ENCODE data around the gene RTN3. TPM values are rescaled to one million over a fixed set of nuclear protein-coding genes. Genes with fewer than 3 reads are reported as not detected.
"Not testable (repeated sequence)": the region's sequence is repeated elsewhere in the genome, so short reads cannot be mapped to it uniquely, and the experiment has no call there.

RTN3 gene, protein sequence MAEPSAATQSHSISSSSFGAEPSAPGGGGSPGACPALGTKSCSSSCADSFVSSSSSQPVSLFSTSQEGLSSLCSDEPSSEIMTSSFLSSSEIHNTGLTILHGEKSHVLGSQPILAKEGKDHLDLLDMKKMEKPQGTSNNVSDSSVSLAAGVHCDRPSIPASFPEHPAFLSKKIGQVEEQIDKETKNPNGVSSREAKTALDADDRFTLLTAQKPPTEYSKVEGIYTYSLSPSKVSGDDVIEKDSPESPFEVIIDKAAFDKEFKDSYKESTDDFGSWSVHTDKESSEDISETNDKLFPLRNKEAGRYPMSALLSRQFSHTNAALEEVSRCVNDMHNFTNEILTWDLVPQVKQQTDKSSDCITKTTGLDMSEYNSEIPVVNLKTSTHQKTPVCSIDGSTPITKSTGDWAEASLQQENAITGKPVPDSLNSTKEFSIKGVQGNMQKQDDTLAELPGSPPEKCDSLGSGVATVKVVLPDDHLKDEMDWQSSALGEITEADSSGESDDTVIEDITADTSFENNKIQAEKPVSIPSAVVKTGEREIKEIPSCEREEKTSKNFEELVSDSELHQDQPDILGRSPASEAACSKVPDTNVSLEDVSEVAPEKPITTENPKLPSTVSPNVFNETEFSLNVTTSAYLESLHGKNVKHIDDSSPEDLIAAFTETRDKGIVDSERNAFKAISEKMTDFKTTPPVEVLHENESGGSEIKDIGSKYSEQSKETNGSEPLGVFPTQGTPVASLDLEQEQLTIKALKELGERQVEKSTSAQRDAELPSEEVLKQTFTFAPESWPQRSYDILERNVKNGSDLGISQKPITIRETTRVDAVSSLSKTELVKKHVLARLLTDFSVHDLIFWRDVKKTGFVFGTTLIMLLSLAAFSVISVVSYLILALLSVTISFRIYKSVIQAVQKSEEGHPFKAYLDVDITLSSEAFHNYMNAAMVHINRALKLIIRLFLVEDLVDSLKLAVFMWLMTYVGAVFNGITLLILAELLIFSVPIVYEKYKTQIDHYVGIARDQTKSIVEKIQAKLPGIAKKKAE
- total RNA-seq: 100 to 1,000 TPM in 3 of 4 donors, 10 to 100 TPM in 1; 47.9 to 132 (median 101) TPM

DNA sequence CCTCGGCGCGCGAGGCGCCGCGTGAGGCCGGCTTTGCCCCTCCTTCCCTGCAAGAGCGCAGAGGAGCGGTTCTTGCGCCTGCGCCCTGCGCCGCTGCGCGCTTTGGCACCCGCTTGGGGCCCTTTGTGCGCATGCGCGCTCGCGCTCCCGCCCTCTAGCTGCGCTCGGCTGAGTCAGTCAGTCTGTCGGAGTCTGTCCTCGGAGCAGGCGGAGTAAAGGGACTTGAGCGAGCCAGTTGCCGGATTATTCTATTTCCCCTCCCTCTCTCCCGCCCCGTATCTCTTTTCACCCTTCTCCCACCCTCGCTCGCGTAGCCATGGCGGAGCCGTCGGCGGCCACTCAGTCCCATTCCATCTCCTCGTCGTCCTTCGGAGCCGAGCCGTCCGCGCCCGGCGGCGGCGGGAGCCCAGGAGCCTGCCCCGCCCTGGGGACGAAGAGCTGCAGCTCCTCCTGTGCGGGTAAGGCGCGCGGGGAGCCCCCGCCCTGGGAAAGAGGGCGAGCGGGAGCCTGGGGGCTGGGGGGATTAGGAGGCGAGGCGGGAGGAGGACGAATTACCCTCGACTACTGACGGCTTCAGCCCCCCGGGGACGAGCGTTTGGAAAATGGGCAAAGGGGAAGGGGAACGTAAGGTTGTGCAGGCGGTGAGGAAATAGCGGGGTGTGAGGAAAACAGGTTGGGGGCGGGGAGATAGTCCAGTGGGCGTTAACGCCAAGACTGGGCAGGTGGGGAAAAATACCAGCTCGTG, at the start of gene RTN3:
Gene RTN3, plus strand, starts transcription at position 180 of the 745 bp plus-strand sequence. Its CDS starts 137 bp downstream, at position 317.
- Histone ChIP-seq H3K27me3 (no peaks in the 10 kb centered on the region), H3K4me1 (peaks cover 0 to 25% (median 2%) of the 10 kb centered on the region in 4 donors), H3K4me3 (peak within 1 kb of the TSS; percentile 58 to 92 (median 82)), H3K36me3 (no peaks in the 10 kb centered on the region), H3K27ac (peak within 1 kb of the TSS; percentile 89 to 96 (median 93)), H3K9me3 (no peaks in the 10 kb centered on the region)
- TF ChIP-seq, protein P1, sequence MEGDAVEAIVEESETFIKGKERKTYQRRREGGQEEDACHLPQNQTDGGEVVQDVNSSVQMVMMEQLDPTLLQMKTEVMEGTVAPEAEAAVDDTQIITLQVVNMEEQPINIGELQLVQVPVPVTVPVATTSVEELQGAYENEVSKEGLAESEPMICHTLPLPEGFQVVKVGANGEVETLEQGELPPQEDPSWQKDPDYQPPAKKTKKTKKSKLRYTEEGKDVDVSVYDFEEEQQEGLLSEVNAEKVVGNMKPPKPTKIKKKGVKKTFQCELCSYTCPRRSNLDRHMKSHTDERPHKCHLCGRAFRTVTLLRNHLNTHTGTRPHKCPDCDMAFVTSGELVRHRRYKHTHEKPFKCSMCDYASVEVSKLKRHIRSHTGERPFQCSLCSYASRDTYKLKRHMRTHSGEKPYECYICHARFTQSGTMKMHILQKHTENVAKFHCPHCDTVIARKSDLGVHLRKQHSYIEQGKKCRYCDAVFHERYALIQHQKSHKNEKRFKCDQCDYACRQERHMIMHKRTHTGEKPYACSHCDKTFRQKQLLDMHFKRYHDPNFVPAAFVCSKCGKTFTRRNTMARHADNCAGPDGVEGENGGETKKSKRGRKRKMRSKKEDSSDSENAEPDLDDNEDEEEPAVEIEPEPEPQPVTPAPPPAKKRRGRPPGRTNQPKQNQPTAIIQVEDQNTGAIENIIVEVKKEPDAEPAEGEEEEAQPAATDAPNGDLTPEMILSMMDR (IDR thresholded peaks at IDR 0.05): peak in 4 of 6 experiments; percentile 11 to 39 (median 30)
- TF ChIP-seq POLR2A (IDR thresholded peaks at IDR 0.05): peak; percentile 96 to 97
- DNase-seq: peak; percentile 92 to 99 (median 99)

DNA sequence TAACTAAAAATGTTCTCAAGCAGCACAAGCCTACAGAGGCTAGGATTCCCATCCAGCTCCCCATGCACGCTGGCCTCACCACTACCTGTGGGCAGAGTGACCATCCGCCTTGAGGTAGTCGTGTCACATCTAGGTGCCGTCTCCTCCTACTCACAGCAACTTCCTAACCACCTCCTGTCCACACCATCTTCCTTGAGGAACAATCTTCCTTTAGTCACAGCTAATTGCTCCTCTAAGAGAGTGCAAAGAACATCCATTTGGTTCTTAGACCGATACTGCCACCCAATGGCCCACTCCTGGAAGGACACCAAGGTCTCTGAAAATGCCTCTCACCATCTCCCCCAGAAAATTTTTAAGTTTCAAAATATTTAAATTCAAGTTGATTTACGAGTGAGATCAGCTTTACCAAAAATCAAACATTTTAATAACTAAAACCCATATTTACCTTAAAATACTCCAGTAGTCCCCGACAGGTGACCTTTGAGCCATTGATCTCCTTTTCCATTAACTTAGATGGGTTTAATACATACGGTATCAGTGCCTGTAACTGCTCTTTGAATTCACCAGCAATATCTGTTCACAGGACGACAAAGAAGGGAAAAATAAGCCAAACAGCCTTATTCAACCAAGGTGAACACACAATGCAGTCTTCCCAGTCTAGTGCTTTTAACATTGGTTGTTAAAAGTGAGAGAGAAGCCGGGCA, 45.4 kb upstream of the RTN3 start:
- peaks cover 0 to 40% (median 0%) of the 10 kb centered on the region in 3 donors for H3K36me3 ChIP-seq
- no peaks in the 10 kb centered on the region for H3K27me3 ChIP-seq
- H3K4me3 ChIP-seq: no peak overlapping the region
- H3K27ac ChIP-seq: no peak overlapping the region
- H3K9me3 ChIP-seq: no peaks in the 10 kb centered on the region
- H3K4me1 ChIP-seq: peaks cover 0 to 4% (median 0%) of the 10 kb centered on the region in 4 donors
- TF ChIP-seq, protein P1 (IDR thresholded peaks at IDR 0.05): peak; percentile 18 to 94 (median 85)
- no peak for TF ChIP-seq POLR2A (IDR thresholded peaks at IDR 0.05)
- DNase-seq: peak; percentile 41 to 85 (median 58)

DNA sequence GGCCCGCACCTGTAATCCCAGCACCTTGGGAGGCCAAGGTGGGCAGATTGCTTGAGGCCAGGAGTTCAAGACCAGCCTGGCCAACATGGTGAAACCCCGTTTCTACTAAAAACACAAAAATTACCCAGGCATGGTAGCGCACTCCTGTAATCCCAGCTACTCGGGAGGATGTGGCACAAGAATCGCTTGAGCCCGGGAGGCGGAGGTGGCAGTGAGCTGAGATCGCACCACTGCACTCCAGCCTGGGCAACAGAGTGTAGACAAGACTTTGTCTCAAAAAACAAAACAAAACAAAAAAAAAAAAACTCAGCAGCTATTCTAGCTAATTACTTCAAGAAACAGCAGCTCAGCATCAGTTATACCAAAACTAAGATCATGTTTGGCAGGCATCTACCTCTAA, 42.9 kb upstream of the RTN3 start:
- not testable (repeated sequence) for H3K4me1 ChIP-seq, H3K4me3 ChIP-seq, H3K27ac ChIP-seq, DNase-seq, H3K9me3 ChIP-seq, H3K27me3 ChIP-seq
- H3K36me3 ChIP-seq: peaks cover 0 to 49% (median 0%) of the 10 kb centered on the region in 3 donors

DNA sequence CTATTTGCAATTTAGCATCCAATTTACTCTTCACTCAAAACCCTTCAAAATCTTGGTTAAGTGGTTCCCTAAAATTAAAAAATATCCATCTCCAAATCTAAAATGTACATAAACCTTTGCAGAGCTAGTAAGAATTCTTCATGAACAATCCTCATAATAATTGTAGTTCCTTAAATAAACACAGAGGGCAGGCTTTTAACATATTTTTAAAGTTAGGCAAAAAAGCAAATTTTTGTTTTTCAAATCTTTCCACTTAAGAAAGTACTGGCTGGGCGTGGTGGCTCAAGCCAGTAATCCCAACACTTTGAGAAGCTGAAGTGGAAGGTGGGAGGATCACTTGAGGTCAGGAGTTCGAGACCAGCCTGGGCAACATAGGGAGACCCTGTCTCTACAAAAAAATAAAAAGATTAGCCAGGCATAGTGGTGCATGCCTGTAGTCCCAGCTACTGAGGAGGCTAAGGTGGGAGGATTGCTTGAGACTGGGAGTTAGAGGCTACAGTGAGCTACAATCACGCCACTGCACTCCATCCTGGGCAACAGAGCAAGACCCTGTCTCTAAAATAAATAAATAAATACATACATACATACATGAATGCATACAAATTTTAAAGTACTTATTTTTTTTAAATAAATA, 42.0 kb upstream of the RTN3 start:
- TF ChIP-seq, protein P1 (IDR thresholded peaks at IDR 0.05): peak in 5 of 6 experiments; percentile 38 to 49 (median 45)
- no peak for TF ChIP-seq POLR2A (IDR thresholded peaks at IDR 0.05)
- Histone ChIP-seq H3K9me3 (no peaks in the 10 kb centered on the region), H3K27me3 (no peaks in the 10 kb centered on the region), H3K4me3 (no peak overlapping the region), H3K27ac (no peak overlapping the region), H3K36me3 (peaks cover 0 to 54% (median 0%) of the 10 kb centered on the region in 3 donors), H3K4me1 (no peaks in the 10 kb centered on the region)
- DNase-seq: no peak

DNA sequence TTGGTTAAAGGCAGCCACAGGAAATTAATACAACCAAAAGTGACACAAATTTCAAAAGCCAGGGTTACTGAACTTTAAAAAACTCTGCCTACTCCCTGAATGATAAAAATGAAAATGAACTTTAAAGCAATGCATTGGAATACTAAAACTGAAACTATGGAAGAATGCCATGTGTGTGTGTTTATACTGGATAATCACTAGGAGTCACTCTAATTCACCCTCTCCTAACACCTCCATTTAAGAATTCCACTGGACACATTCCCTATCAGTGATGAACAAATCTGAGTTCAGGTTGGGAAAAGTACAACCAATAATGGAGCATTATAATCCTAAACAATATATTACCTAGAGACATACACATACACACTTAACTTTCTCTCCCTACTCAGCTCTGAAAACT, 39.6 kb upstream of the RTN3 start:
- TF ChIP-seq, protein P1 (IDR thresholded peaks at IDR 0.05): no peak
- TF ChIP-seq POLR2A (IDR thresholded peaks at IDR 0.05): no peak
- Histone ChIP-seq H3K27ac (no peak overlapping the region), H3K4me3 (no peak overlapping the region), H3K9me3 (no peaks in the 10 kb centered on the region), H3K4me1 (no peaks in the 10 kb centered on the region), H3K27me3 (no peaks in the 10 kb centered on the region), H3K36me3 (peaks cover 0 to 53% (median 0%) of the 10 kb centered on the region in 3 donors)
- no peak for DNase-seq
